Occipital lobe (tissue), 2 donors: Measurements from ENCODE around the gene ABCA3. TPM values are rescaled to one million over a fixed set of nuclear protein-coding genes. Genes with fewer than 3 reads are reported as not detected.
"Not testable (repeated sequence)": the region's sequence is repeated elsewhere in the genome, so short reads cannot be mapped to it uniquely, and the experiment has no call there.

Experiments
- DNase-seq: peaks from one replicate; lab custom pipeline; 2025; lab: John Stamatoyannopoulos, UW
- total RNA-seq: library from RNA; depleted of rRNA; stranded (reverse); fragments of >200 nt; gene quantifications from one replicate; pipeline ENCODE4 v1.2.3, GENCODE V29; 2014

The ABCA3 gene
- total RNA-seq, 1 donor from 2014 or later, result 34.8 TPM

- no peak for DNase-seq
These were observed 82.8 kb downstream of the ABCA3 start for GRCh38 chr16:2257726-2258125.

- no peak for DNase-seq
These were observed 83.9 kb downstream of the ABCA3 start for GRCh38 chr16:2256531-2257140.

GRCh38 chr16:2253293-2253692 lies 87.2 kb downstream of the ABCA3 start:
- DNase-seq, result no peak

- no peak for DNase-seq
These were observed 87.8 kb downstream of the ABCA3 start for GRCh38 chr16:2252806-2253148.

- peak; percentile 85 for DNase-seq
These were observed 89.0 kb downstream of the ABCA3 start, which contains the start of gene ECI1 for GRCh38 chr16:2251296-2252111. ECI1 (minus strand) TSS chr16:2251587; CDS start chr16:2251566, 21 bp downstream.

GRCh38 chr16:2250652-2251295 lies 89.8 kb downstream of the ABCA3 start:
- DNase-seq, result no peak

- DNase-seq, result no peak
These were observed 94.1 kb downstream of the ABCA3 start for GRCh38 chr16:2246301-2246885.

- DNase-seq, result no peak
These were observed 95.4 kb downstream of the ABCA3 start for GRCh38 chr16:2244926-2245795.

- no peak for DNase-seq
These were observed 96.2 kb downstream of the ABCA3 start for GRCh38 chr16:2244301-2244700.

GRCh38 chr16:2243781-2244180 lies 96.7 kb downstream of the ABCA3 start:
- DNase-seq, result no peak

- no peak for DNase-seq
These were observed 97.4 kb downstream of the ABCA3 start for GRCh38 chr16:2243031-2243528.

GRCh38 chr16:2242598-2242997 lies 97.9 kb downstream of the ABCA3 start:
- peak; percentile 28 for DNase-seq

GRCh38 chr16:2240331-2240730 lies 100.2 kb downstream of the ABCA3 start:
- DNase-seq, result not testable (repeated sequence)

- no peak for DNase-seq
These were observed 101.5 kb downstream of the ABCA3 start for GRCh38 chr16:2238838-2239675.

- DNase-seq, result no peak
These were observed 102.2 kb downstream of the ABCA3 start for GRCh38 chr16:2238150-2238837.

GRCh38 chr16:2237493-2238149 lies 102.9 kb downstream of the ABCA3 start:
- DNase-seq, result no peak

- no peak for DNase-seq
These were observed 103.4 kb downstream of the ABCA3 start for GRCh38 chr16:2237102-2237482.

GRCh38 chr16:2236337-2237101 lies 104.0 kb downstream of the ABCA3 start, which contains the start of gene DNASE1L2:
DNASE1L2 (plus strand) TSS chr16:2236444; CDS start chr16:2236817, 373 bp downstream.
- DNase-seq, result no peak
